Endothelial cell of umbilical vein (primary cell): Measurements from ENCODE around the gene PLSCR1. TPM values are rescaled to one million over a fixed set of nuclear protein-coding genes. Genes with fewer than 3 reads are reported as not detected.

Experiments used
- BruUV-seq: library from RNA; stranded (reverse); fragments of 400-500 nt; replicated peaks from 2 replicates; lab custom pipeline; 2021; lab: Mats Ljungman, UMichigan
- CTCF ChIA-PET: fragments of 300-600, 350-600 bp; sonication (Branson Sonifier 250); formaldehyde crosslinking; loops from one replicate; lab custom pipeline; 2021; ENCODE audit warnings: antibody characterized with exemption, inconsistent platforms; lab: Charles Lee
- POLR2A ChIA-PET: fragments of 300-600, 350-600 bp; sonication (Branson Sonifier 250); formaldehyde crosslinking; loops from one replicate; lab custom pipeline; 2021; ENCODE audit warnings: antibody characterized with exemption, inconsistent platforms; lab: Charles Lee
- DNase-seq: peaks from one replicate; pipeline ENCODE4 v3.0.0-alpha.2; 2011; ENCODE audit warnings: low read depth, low spot score
- FAIRE-seq: peaks from 2 replicates; lab custom pipeline; 2011; peaks lifted over from hg19 to GRCh38; lab: Jason Lieb, UNC
- H2AFZ ChIP-seq: 2 replicates; pipeline ENCODE4 v1.6.0; 2012; ENCODE audit warnings: low read depth, low read length, control low read depth, inconsistent platforms
- H3K27ac ChIP-seq: 2 replicates; pipeline ENCODE4 v1.5.1; 2011; ENCODE audit warnings: low read depth, mild to moderate bottlenecking, control low read depth, low read length, moderate library complexity; ENCODE audit not compliant: insufficient read depth
- H3K27me3 ChIP-seq, 2 experiments: 2 replicates each; pipeline versions ENCODE4 v1.6.0 to v1.6.1; 2011; ENCODE audit warnings: low read length in 2 of 2, mixed read lengths in 1 of 2; ENCODE audit not compliant: control insufficient read depth in 2 of 2, insufficient read depth in 2 of 2
- H3K36me3 ChIP-seq, 2 experiments: 2 replicates in 1 of 2; 3 replicates in 1 of 2; pipeline ENCODE4 v1.5.1; 2011; ENCODE audit warnings: low read length in 2 of 2, mild to moderate bottlenecking in 1 of 2, moderate library complexity in 1 of 2; ENCODE audit not compliant: control insufficient read depth in 2 of 2, insufficient read depth in 2 of 2; ENCODE audit errors: extremely low read depth in 1 of 2
- H3K4me1 ChIP-seq: 3 replicates; pipeline ENCODE4 v1.5.1; 2011; ENCODE audit warnings: mild to moderate bottlenecking, low read length; ENCODE audit not compliant: control insufficient read depth, insufficient read depth; ENCODE audit errors: extremely low read depth
- H3K4me2 ChIP-seq: 2 replicates; pipeline ENCODE4 v1.6.1; 2011; ENCODE audit warnings: low read length, control low read depth, mixed read lengths; ENCODE audit not compliant: insufficient read depth
- H3K4me3 ChIP-seq, 3 experiments: fragments of 200-600 bp in 1 of 3; sonication (generic), shearing (Covaris generic) in 1 of 3; replicated peaks in 1 of 3; 2 replicates each; pipeline ENCODE4 v1.5.1; 2011 to 2016; ENCODE audit warnings: control low read depth in 3 of 3, low read length in 3 of 3, mild to moderate bottlenecking in 2 of 3, inconsistent platforms in 1 of 3, low read depth in 1 of 3, moderate library complexity in 1 of 3; ENCODE audit not compliant: insufficient read depth in 1 of 3
- H3K79me2 ChIP-seq: 2 replicates; pipeline ENCODE4 v1.6.0; 2012; ENCODE audit warnings: low read length, inconsistent platforms; ENCODE audit not compliant: control insufficient read depth, insufficient read depth
- H3K9ac ChIP-seq: replicated peaks from 2 replicates; pipeline ENCODE3; 2011; ENCODE audit warnings: low read length, control low read depth; ENCODE audit not compliant: insufficient read depth; ENCODE audit errors: extremely low read depth
- H3K9me1 ChIP-seq: replicated peaks from 3 replicates; pipeline ENCODE4 v1.6.0; 2011; ENCODE audit warnings: mild to moderate bottlenecking, low read length; ENCODE audit not compliant: control insufficient read depth, insufficient read depth; ENCODE audit errors: extremely low read depth
- H3K9me3 ChIP-seq: replicated peaks from 2 replicates; pipeline ENCODE4 v1.5.1; 2012; ENCODE audit warnings: low read length, inconsistent platforms; ENCODE audit not compliant: control insufficient read depth, insufficient read depth
- H4K20me1 ChIP-seq: replicated peaks from 2 replicates; pipeline ENCODE3; 2011; ENCODE audit warnings: mild to moderate bottlenecking, low read length; ENCODE audit not compliant: control insufficient read depth, insufficient read depth; ENCODE audit errors: extremely low read depth
- EZH2 ChIP-seq: IDR thresholded peaks from 2 replicates; pipeline ENCODE4 v1.6.1; 2012; ENCODE audit warnings: borderline replicate concordance, low read depth, mild to moderate bottlenecking, moderate library complexity, low read length, inconsistent platforms; ENCODE audit not compliant: severe bottlenecking
- FOS ChIP-seq: IDR thresholded peaks from 2 replicates; pipeline ENCODE4 v1.6.1; 2011; ENCODE audit warnings: mild to moderate bottlenecking, low read length, moderate library complexity, borderline replicate concordance; ENCODE audit not compliant: insufficient read depth
- GATA2 ChIP-seq: IDR thresholded peaks from 2 replicates; pipeline ENCODE4 v1.7.0; 2011; ENCODE audit warnings: low read depth, mild to moderate bottlenecking, moderate library complexity, mixed read lengths, low read length; ENCODE audit not compliant: insufficient read length, insufficient read depth
- JUN ChIP-seq: IDR thresholded peaks from 2 replicates; pipeline ENCODE4 v1.6.1; 2011; ENCODE audit warnings: borderline replicate concordance, low read depth; ENCODE audit not compliant: insufficient read length, insufficient read depth
- MYC ChIP-seq: IDR thresholded peaks from one replicate; pipeline ENCODE4 v1.6.1; 2011; ENCODE audit warnings: mild to moderate bottlenecking, low read depth, low read length
- POLR2A ChIP-seq: IDR thresholded peaks from 2 replicates; pipeline ENCODE4 v1.6.1; 2012; ENCODE audit warnings: low read depth, mild to moderate bottlenecking, control low read depth, low read length
- POLR2AphosphoS5 ChIP-seq: IDR thresholded peaks from 2 replicates; pipeline ENCODE4 v1.6.1; 2012; ENCODE audit warnings: low read depth, mild to moderate bottlenecking, control low read depth, low read length, moderate library complexity; ENCODE audit not compliant: insufficient read depth
- dilution Hi-C: fragments of 300-500 bp; cut with MboI; formaldehyde crosslinking; loops from one replicate; pipeline ENCODE4 v1.15.0; 2019; ENCODE audit warnings: low sequenced_read_pairs; ENCODE audit not compliant: extremely low pct_ligation_motif_present
- intact Hi-C: fragments of 100-400 bp; cut with micrococcal nuclease; formaldehyde crosslinking; loops from one replicate; pipeline ENCODE4 v1.10.0; 2022
- polyA plus RNA-seq, 4 experiments: library from polyadenylated mRNA; depleted of rRNA in 3 of 4; stranded (reverse) in 3 of 4; unstranded in 1 of 4; fragments of >200 nt; gene quantifications; 2 replicates each; pipeline versions ENCODE4 v1.2.1 to v1.2.3, GENCODE V29; 2011 to 2012; ENCODE audit warnings: missing spikeins in 1 of 4
- total RNA-seq: library from RNA; stranded (reverse); gene quantifications from 2 replicates; pipeline ENCODE4 v1.2.3, GENCODE V29; 2021
- TF ChIP-seq, protein P1 (sequence below): IDR thresholded peaks from 2 replicates; pipeline ENCODE4 v1.6.1; 2011; ENCODE audit not compliant: insufficient read depth, insufficient read length
- TF ChIP-seq, protein P2 (sequence below), 2 donors: IDR thresholded peaks; 1 replicate in 1 of 2; 2 replicates in 1 of 2; pipeline ENCODE4 v1.5.1; 2011; ENCODE audit warnings: low read length in 2 of 2, mild to moderate bottlenecking in 2 of 2, moderate library complexity in 2 of 2, control low read depth in 1 of 2, inconsistent platforms in 1 of 2, low read depth in 1 of 2; ENCODE audit not compliant: insufficient read depth in 1 of 2; ENCODE audit errors: extremely low read depth in 1 of 2

PLSCR1 gene
- total and polyA plus RNA-seq, 2 donors (not counting 3 experiments of a cell fraction or from before 2014, with no cell fraction given), result 53.2 to 78.7 TPM

DNA sequence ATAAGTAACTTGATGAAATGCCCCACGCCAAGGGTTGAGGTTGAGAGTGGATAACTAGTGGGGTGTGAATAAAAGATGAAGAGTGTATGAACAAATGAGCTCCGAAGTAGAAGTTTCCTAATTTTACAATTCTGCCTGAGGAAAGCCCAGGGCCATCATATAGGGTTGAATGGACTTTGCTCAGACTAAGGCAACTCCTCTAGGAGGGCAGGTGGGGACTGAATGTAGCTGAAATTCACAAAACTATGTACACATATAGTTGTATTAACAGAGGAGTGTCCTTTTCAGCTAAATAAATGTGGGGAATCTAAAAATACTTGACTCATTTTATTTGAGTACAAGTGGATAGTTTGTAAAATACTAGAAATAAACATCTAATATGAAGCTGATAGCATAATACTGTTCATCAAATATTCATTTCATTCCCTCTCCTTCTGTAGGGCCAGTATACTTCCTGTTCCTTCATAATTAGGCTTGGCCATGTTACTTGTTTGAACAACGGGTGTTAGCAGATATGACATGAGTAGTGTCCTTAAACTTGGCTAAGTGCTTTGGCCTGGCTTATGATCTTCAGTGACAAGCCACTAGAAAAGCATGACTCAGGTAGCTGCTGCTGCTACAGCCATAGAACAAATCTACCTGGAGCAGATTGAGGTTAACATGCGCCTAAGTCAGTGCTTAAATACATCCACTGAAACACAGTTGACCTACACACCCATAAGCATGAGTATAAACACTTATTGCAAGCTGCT lies 26.5 kb downstream of the PLSCR1 start:
- H4K20me1 ChIP-seq, result no peaks in the 10 kb centered on the region
- no peak overlapping the region for H2AFZ ChIP-seq
- FAIRE-seq, result no peak
- no peak overlapping the region for H3K4me3 ChIP-seq
- POLR2A ChIA-PET, result no interaction called here
- CTCF ChIA-PET, result interaction anchor here (0.6 to 1.6 kb wide), 5 partner anchors 16 to 341 kb away, joined by 3 to 4 read pairs (median 3); partner anchors contain the start of gene PLSCR1
- H3K9me3 ChIP-seq, result no peaks in the 10 kb centered on the region
- H3K9me1 ChIP-seq, result no peaks in the 10 kb centered on the region
- DNase-seq, result no peak
- dilution Hi-C loops, result no loop called here
- peaks cover 4 to 8% of the 10 kb centered on the region in 2 experiments for H3K36me3 ChIP-seq
- no peaks in the 10 kb centered on the region for H3K4me1 ChIP-seq
- no peak overlapping the region for H3K9ac ChIP-seq
- TF ChIP-seq, protein P1, sequence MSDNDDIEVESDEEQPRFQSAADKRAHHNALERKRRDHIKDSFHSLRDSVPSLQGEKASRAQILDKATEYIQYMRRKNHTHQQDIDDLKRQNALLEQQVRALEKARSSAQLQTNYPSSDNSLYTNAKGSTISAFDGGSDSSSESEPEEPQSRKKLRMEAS, result no peak
- TF ChIP-seq FOS (no peak), MYC (no peak), GATA2 (no peak), POLR2A (no peak), JUN (no peak), EZH2 (no peak), POLR2AphosphoS5 (no peak)
- TF ChIP-seq, protein P2, sequence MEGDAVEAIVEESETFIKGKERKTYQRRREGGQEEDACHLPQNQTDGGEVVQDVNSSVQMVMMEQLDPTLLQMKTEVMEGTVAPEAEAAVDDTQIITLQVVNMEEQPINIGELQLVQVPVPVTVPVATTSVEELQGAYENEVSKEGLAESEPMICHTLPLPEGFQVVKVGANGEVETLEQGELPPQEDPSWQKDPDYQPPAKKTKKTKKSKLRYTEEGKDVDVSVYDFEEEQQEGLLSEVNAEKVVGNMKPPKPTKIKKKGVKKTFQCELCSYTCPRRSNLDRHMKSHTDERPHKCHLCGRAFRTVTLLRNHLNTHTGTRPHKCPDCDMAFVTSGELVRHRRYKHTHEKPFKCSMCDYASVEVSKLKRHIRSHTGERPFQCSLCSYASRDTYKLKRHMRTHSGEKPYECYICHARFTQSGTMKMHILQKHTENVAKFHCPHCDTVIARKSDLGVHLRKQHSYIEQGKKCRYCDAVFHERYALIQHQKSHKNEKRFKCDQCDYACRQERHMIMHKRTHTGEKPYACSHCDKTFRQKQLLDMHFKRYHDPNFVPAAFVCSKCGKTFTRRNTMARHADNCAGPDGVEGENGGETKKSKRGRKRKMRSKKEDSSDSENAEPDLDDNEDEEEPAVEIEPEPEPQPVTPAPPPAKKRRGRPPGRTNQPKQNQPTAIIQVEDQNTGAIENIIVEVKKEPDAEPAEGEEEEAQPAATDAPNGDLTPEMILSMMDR (IDR thresholded peaks at IDR 0.05; ENCODE audit: extremely low read depth in 1 of 2, insufficient read depth in 1 of 2, low read depth in 1 of 2, low read length in 2 of 2), result no peak
- no peak overlapping the region for H3K4me2 ChIP-seq
- BruUV-seq, result no TSS peak
- H3K27ac ChIP-seq, result no peak overlapping the region
- no peaks in the 10 kb centered on the region for H3K27me3 ChIP-seq
- no peaks in the 10 kb centered on the region for H3K79me2 ChIP-seq
- intact Hi-C loops, result no loop called here
